Hepatocyte (in vitro differentiated cells): ENCODE measurements around the gene SMLR1. TPM values are rescaled to one million over a fixed set of nuclear protein-coding genes. Genes with fewer than 3 reads are reported as not detected.

Source experiments
- DNase-seq: peaks from one replicate; pipeline ENCODE4 v3.0.0-alpha.2; 2016; ENCODE audit warnings: low spot score
- H2AFZ ChIP-seq: fragments of 200-600 bp; sonication (generic); 2 replicates; pipeline ENCODE4 v1.6.0; 2016; ENCODE audit warnings: antibody characterized with exemption, mild to moderate bottlenecking
- H3K27ac ChIP-seq: fragments of 200-600 bp; sonication (generic); 2 replicates; pipeline ENCODE4 v1.5.1; 2016; ENCODE audit warnings: mild to moderate bottlenecking
- H3K27me3 ChIP-seq: fragments of 200-600 bp; sonication (generic); 2 replicates; pipeline ENCODE4 v1.6.1; 2016
- H3K36me3 ChIP-seq: fragments of 200-600 bp; sonication (generic); replicated peaks from 2 replicates; pipeline ENCODE4 v1.5.1; 2016; ENCODE audit warnings: low read depth; ENCODE audit not compliant: insufficient read depth
- H3K4me1 ChIP-seq: fragments of 200-600 bp; sonication (generic); 2 replicates; pipeline ENCODE4 v1.5.1; 2016; ENCODE audit warnings: mild to moderate bottlenecking, moderate library complexity; ENCODE audit not compliant: insufficient read depth
- H3K4me2 ChIP-seq: fragments of 200-600 bp; sonication (generic); 2 replicates; pipeline ENCODE4 v1.6.0; 2016
- H3K4me3 ChIP-seq: fragments of 200-600 bp; sonication (generic); 2 replicates; pipeline ENCODE4 v1.5.1; 2016; ENCODE audit warnings: mild to moderate bottlenecking
- H3K79me2 ChIP-seq: fragments of 200-600 bp; sonication (generic); 2 replicates; pipeline ENCODE4 v1.6.0; 2017; ENCODE audit warnings: mild to moderate bottlenecking
- H3K9me2 ChIP-seq: fragments of 200-600 bp; sonication (generic); replicated peaks from 2 replicates; pipeline ENCODE4 v1.6.0; 2017; ENCODE audit warnings: mild to moderate bottlenecking; ENCODE audit not compliant: insufficient read depth
- H3K9me3 ChIP-seq: fragments of 200-600 bp; sonication (generic); 2 replicates; pipeline ENCODE4 v1.5.1; 2016; ENCODE audit warnings: low read depth, mild to moderate bottlenecking
- H4K20me1 ChIP-seq: fragments of 200-600 bp; sonication (generic); 2 replicates; pipeline ENCODE4 v1.6.0; 2016; ENCODE audit warnings: mild to moderate bottlenecking; ENCODE audit not compliant: insufficient read depth, poor library complexity, severe bottlenecking
- EZH2 ChIP-seq: fragments of 200-600 bp; sonication (generic); IDR thresholded peaks from 2 replicates; pipeline ENCODE4 v1.6.1; 2016; ENCODE audit warnings: antibody characterized with exemption, mild to moderate bottlenecking, borderline replicate concordance
- EZH2phosphoT487 ChIP-seq: fragments of 200-600 bp; sonication (generic); IDR thresholded peaks from one replicate; pipeline ENCODE4 v1.6.1; 2018; ENCODE audit warnings: antibody characterized with exemption, mild to moderate bottlenecking, low read depth, moderate library complexity; ENCODE audit not compliant: unreplicated experiment, severe bottlenecking
- WGBS: methylation state at CpG from one replicate; pipeline ENCODE4 v1.1.6; 2016; ENCODE audit warnings: low lambda C conversion rate; ENCODE audit errors: missing lambda C conversion rate; 5-methylcytosine and 5-hydroxymethylcytosine counted together
- polyA plus RNA-seq: library from polyadenylated mRNA; unstranded; fragments of >200 nt; fragmentation: Nextera tagmentation; extraction: Ambion mirVana; gene quantifications from 2 replicates; pipeline ENCODE4 v1.2.1, GENCODE V29; 2016
- total RNA-seq: library from RNA; depleted of rRNA; stranded (reverse); fragments of >200 nt; gene quantifications from 2 replicates; pipeline ENCODE4 v1.2.3, GENCODE V29; 2014
- TF ChIP-seq, protein P1 (sequence below): fragments of 200-600 bp; sonication (generic); IDR thresholded peaks from 2 replicates; pipeline ENCODE4 v1.5.1; 2016; ENCODE audit warnings: antibody characterized with exemption, mild to moderate bottlenecking; ENCODE audit not compliant: poor library complexity

Gene SMLR1
- total and polyA plus RNA-seq, 2 experiments from 2014 or later, result 28.9 to 31.0 TPM

GRCh38 chr6:130824978-130825694 lies 2.1 kb upstream of the SMLR1 start:
- Histone ChIP-seq H3K4me3 (no peak overlapping the region), H3K4me1 (peaks cover 3% of the 10 kb centered on the region), H3K9me3 (no peaks in the 10 kb centered on the region), H3K27me3 (no peaks in the 10 kb centered on the region), H4K20me1 (no peaks in the 10 kb centered on the region), H3K9me2 (no peaks in the 10 kb centered on the region), H3K4me2 (no peak overlapping the region), H3K79me2 (peaks cover 22% of the 10 kb centered on the region), H3K36me3 (no peaks in the 10 kb centered on the region), H3K27ac (peak overlapping the region; percentile 21), H2AFZ (no peak overlapping the region)
- TF ChIP-seq EZH2phosphoT487 (no peak), EZH2 (no peak)
- TF ChIP-seq, protein P1, sequence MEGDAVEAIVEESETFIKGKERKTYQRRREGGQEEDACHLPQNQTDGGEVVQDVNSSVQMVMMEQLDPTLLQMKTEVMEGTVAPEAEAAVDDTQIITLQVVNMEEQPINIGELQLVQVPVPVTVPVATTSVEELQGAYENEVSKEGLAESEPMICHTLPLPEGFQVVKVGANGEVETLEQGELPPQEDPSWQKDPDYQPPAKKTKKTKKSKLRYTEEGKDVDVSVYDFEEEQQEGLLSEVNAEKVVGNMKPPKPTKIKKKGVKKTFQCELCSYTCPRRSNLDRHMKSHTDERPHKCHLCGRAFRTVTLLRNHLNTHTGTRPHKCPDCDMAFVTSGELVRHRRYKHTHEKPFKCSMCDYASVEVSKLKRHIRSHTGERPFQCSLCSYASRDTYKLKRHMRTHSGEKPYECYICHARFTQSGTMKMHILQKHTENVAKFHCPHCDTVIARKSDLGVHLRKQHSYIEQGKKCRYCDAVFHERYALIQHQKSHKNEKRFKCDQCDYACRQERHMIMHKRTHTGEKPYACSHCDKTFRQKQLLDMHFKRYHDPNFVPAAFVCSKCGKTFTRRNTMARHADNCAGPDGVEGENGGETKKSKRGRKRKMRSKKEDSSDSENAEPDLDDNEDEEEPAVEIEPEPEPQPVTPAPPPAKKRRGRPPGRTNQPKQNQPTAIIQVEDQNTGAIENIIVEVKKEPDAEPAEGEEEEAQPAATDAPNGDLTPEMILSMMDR, result no peak
- WGBS, result 82% methylated on average over 5 of the region's 5 CpGs
- no peak for DNase-seq

GRCh38 chr6:130825772-130826441 lies 1.3 kb upstream of the SMLR1 start:
- Histone ChIP-seq H3K4me2 (no peak overlapping the region), H3K27ac (peak overlapping the region; percentile 21)

DNA sequence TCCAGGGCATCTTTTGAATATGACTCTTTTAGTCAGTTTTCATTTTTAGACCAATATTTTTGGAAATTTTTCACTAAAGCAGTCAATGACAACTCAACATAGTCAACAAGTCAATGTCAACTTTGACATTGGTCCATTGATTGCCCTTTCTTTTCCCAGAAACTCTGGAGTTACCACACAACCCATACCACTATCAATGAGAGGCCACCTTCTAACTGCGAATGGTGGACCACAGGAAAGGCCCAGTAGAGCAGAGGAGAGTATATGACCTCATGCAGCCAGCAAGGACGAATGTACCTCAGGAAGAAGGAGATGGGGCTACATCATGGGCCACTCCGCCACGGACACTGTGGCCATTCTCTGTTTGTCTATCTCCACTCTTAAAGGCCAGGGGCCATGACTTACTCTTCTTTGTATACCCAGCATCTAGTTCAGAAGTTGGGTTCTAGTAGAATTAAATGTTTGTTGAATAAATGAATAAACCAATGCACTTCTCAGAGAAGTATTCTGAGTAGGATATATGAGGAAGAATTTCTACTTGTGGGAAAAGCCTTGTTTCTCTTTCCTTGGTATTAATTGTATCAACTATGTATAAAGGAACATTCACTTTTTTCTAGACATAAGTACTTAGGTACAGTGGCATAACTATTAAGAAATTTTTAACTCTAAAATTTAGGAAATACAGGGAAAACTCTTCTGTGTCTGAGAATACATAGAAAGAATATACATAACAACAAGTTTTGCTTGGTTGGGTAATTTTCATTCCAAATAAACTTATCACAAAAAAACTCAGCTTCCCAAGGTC lies 562 bp upstream of the SMLR1 start:
- H4K20me1 ChIP-seq, result no peaks in the 10 kb centered on the region
- no peaks in the 10 kb centered on the region for H3K9me2 ChIP-seq
- peaks cover 3% of the 10 kb centered on the region for H3K4me1 ChIP-seq
- H2AFZ ChIP-seq, result no peak overlapping the region
- peaks cover 35% of the 10 kb centered on the region for H3K79me2 ChIP-seq
- peak overlapping the region; percentile 55 for H3K4me2 ChIP-seq
- TF ChIP-seq EZH2 (no peak), EZH2phosphoT487 (no peak)
- TF ChIP-seq, protein P1, result no peak
- H3K9me3 ChIP-seq, result no peaks in the 10 kb centered on the region
- peak overlapping the region; percentile 30 for H3K27ac ChIP-seq
- no peaks in the 10 kb centered on the region for H3K27me3 ChIP-seq
- WGBS, result 82% methylated on average over 4 of the region's 4 CpGs
- no peaks in the 10 kb centered on the region for H3K36me3 ChIP-seq
- no peak for DNase-seq
- H3K4me3 ChIP-seq, result no peak overlapping the region

More at GRCh38 chr6:130825772-130826441, 1.3 kb upstream of the SMLR1 start:
- WGBS, result 81% methylated on average over 3 of the region's 3 CpGs
- Histone ChIP-seq H3K79me2 (peaks cover 30% of the 10 kb centered on the region), H3K9me2 (no peaks in the 10 kb centered on the region), H3K27me3 (no peaks in the 10 kb centered on the region), H3K4me1 (peaks cover 3% of the 10 kb centered on the region), H3K9me3 (no peaks in the 10 kb centered on the region), H3K4me3 (no peak overlapping the region), H3K36me3 (no peaks in the 10 kb centered on the region), H4K20me1 (no peaks in the 10 kb centered on the region), H2AFZ (no peak overlapping the region)
- DNase-seq, result no peak
- TF ChIP-seq EZH2 (no peak), EZH2phosphoT487 (no peak)
- TF ChIP-seq, protein P1, result no peak
